ENCODE data around the gene SMC1B. TPM values are rescaled to one million over a fixed set of nuclear protein-coding genes. Genes with fewer than 3 reads are reported as not detected.
"Not testable (repeated sequence)": the region's sequence is repeated elsewhere in the genome, so short reads cannot be mapped to it uniquely, and the experiment has no call there.

The SMC1B gene
- total RNA-seq, 2 experiments from 2014 or later, result 1.1 to 1.3 TPM

DNA sequence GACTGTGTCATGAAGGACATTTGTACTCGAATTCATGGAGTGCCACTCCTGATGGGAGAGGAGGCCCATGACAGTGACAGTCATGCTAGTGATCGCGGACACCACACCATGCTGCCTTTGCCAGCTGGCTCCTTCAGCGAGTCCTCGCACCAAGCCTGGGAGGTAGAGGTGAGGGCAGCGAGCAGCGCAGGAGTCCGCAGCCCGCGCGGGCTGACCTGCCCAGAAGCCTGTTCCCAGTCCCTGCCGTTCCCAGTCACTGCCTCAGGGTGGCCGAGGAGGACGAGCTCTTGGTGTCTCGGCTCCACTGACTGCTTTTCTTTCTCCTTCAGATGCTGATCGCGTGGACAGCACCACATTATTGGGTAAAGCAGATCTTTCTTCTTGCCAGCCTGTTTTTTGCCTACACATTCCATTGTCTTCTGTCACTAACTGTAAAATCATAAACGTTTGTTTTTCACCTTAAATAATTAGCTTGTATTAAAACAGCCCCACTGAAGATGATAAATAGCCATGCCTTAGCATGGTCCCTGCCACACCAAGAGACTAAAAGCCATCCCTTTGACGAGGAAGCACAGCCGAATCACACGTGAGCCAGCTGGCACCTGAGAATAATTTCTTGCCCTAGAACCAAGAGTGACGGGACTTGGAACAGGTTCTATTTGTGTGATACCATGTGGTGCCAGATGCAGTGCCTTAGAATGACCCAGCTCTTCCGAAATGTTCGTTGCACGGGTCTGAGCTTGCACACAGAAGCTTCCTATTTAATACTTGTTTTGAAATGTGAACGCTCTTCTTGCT is 78.2 kb downstream of the SMC1B start:
- DNase-seq, result no peak
- H3K36me3 Mint-ChIP-seq (ENCODE audit: low read depth), result peaks cover 31% of the 10 kb centered on the region
- no peak overlapping the region for H3K27ac Mint-ChIP-seq
- H3K4me3 Mint-ChIP-seq, result no peak overlapping the region
- CTCF ChIA-PET, result interaction anchor here (1.0 kb wide), 1 partner anchor 12 kb away, joined by 3 read pairs; no protein-coding TSS in a partner anchor
- intact Hi-C loops (cut with micrococcal nuclease), result no loop called here
- no peaks in the 10 kb centered on the region for H3K27me3 Mint-ChIP-seq (ENCODE audit: low read depth)
- H3K9me3 Mint-ChIP-seq, result no peaks in the 10 kb centered on the region
- H3K4me1 Mint-ChIP-seq (ENCODE audit: low read depth), result peaks cover 13% of the 10 kb centered on the region

GRCh38 chr22:45334528-45334927 is 78.9 kb downstream of the SMC1B start:
- intact Hi-C loops (cut with micrococcal nuclease), result no loop called here
- no peaks in the 10 kb centered on the region for H3K9me3 Mint-ChIP-seq
- H3K36me3 Mint-ChIP-seq (ENCODE audit: low read depth), result peaks cover 24% of the 10 kb centered on the region
- H3K4me1 Mint-ChIP-seq (ENCODE audit: low read depth), result peaks cover 12% of the 10 kb centered on the region
- CTCF ChIA-PET, result interaction anchor here (1.0 kb wide), 1 partner anchor 11 kb away, joined by 3 read pairs; no protein-coding TSS in a partner anchor
- no peak for DNase-seq
- no peaks in the 10 kb centered on the region for H3K27me3 Mint-ChIP-seq (ENCODE audit: low read depth)
- no peak overlapping the region for H3K27ac Mint-ChIP-seq
- no peak overlapping the region for H3K4me3 Mint-ChIP-seq

DNA sequence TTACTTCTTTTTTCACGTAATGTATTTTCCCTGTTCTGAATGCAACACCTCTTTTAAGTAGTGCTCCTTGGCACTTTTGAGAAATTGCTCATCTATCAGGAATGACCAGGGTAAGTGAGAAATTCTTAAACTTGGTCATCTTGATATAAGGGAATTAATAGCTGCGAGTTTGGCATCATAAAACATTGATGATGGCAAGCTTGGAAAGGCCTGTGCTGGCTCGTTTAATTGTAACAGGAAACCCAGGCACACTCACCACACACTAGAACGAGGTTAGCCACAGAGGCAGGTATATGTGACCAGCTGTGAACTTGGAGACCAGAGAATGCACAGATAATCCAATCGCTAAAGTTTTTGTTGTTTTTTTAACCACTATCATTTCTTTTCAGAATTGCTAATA is 79.3 kb downstream of the SMC1B start:
- Mint-ChIP-seq H3K27me3 (ENCODE audit: low read depth) (no peaks in the 10 kb centered on the region), H3K36me3 (ENCODE audit: low read depth) (peaks cover 25% of the 10 kb centered on the region), H3K4me3 (no peak overlapping the region), H3K4me1 (ENCODE audit: low read depth) (peaks cover 14% of the 10 kb centered on the region), H3K9me3 (no peaks in the 10 kb centered on the region), H3K27ac (no peak overlapping the region)
- intact Hi-C loops (cut with micrococcal nuclease), result no loop called here
- no peak for DNase-seq
- CTCF ChIA-PET, result interaction anchor here (0.9 to 1.0 kb wide), 2 partner anchors 10 to 99 kb away, joined by 3 read pairs; no protein-coding TSS in a partner anchor

DNA sequence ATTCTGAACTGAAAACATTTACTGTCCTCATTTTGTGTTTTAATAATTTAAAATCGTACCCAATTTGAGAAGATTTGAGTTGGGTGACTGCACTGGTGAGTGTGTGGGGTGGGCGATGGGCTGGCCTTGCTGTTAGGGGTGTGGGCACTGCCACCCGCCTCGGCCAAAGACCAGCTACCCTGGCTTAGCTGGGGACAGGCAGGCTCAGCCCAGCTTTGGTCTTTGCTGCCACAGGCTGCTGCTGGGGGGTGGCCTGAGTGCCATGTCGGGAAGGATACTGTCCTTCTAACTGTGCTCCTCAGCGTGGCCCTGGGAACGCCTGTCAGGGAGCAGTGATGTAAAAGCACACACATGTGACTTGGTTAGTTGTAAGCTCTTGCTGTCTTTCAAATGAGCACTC is 81.4 kb downstream of the SMC1B start:
- peaks cover 16% of the 10 kb centered on the region for H3K4me1 Mint-ChIP-seq (ENCODE audit: low read depth)
- no peak for DNase-seq
- no peaks in the 10 kb centered on the region for H3K27me3 Mint-ChIP-seq (ENCODE audit: low read depth)
- peaks cover 25% of the 10 kb centered on the region for H3K36me3 Mint-ChIP-seq (ENCODE audit: low read depth)
- CTCF ChIA-PET, result no interaction called here
- H3K4me3 Mint-ChIP-seq, result no peak overlapping the region
- no peaks in the 10 kb centered on the region for H3K9me3 Mint-ChIP-seq
- H3K27ac Mint-ChIP-seq, result no peak overlapping the region
- intact Hi-C loops (cut with micrococcal nuclease), result no loop called here

DNA sequence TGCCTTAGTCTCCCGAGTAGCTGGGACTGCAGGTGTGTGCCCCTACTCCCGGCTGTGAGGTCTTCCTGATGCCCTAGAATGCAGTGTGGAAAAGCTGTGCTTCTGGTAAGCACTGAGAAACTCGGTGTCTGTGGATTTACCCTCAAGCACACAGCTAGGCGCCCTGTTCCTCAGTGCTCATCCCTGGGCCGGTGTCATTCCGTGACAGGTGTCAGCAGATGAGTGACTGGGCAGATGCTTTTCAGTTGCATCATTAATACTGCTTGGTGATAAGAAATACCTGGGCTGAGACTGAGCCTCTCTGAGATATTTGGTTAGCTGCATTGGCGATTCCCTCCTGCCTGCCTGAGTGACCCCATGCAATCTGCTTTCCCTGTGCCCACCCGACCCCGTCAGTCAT is 81.9 kb downstream of the SMC1B start:
- Mint-ChIP-seq H3K27me3 (ENCODE audit: low read depth) (no peaks in the 10 kb centered on the region), H3K36me3 (ENCODE audit: low read depth) (peaks cover 21% of the 10 kb centered on the region), H3K4me3 (no peak overlapping the region), H3K27ac (no peak overlapping the region), H3K4me1 (ENCODE audit: low read depth) (peaks cover 11% of the 10 kb centered on the region), H3K9me3 (no peaks in the 10 kb centered on the region)
- no peak for DNase-seq
- intact Hi-C loops (cut with micrococcal nuclease), result no loop called here
- CTCF ChIA-PET, result no interaction called here

- intact Hi-C loops (cut with micrococcal nuclease), result no loop called here
- H3K27ac Mint-ChIP-seq, result no peak overlapping the region
- H3K27me3 Mint-ChIP-seq (ENCODE audit: low read depth), result no peaks in the 10 kb centered on the region
- peaks cover 21% of the 10 kb centered on the region for H3K36me3 Mint-ChIP-seq (ENCODE audit: low read depth)
- H3K4me3 Mint-ChIP-seq, result no peak overlapping the region
- H3K4me1 Mint-ChIP-seq (ENCODE audit: low read depth), result peaks cover 7% of the 10 kb centered on the region
- CTCF ChIA-PET, result no interaction called here
- DNase-seq, result no peak
- H3K9me3 Mint-ChIP-seq, result no peaks in the 10 kb centered on the region
These were observed 82.9 kb downstream of the SMC1B start for GRCh38 chr22:45330548-45330947.

- CTCF ChIA-PET, result no interaction called here
These were observed 83.9 kb downstream of the SMC1B start for GRCh38 chr22:45329530-45329936.

DNA sequence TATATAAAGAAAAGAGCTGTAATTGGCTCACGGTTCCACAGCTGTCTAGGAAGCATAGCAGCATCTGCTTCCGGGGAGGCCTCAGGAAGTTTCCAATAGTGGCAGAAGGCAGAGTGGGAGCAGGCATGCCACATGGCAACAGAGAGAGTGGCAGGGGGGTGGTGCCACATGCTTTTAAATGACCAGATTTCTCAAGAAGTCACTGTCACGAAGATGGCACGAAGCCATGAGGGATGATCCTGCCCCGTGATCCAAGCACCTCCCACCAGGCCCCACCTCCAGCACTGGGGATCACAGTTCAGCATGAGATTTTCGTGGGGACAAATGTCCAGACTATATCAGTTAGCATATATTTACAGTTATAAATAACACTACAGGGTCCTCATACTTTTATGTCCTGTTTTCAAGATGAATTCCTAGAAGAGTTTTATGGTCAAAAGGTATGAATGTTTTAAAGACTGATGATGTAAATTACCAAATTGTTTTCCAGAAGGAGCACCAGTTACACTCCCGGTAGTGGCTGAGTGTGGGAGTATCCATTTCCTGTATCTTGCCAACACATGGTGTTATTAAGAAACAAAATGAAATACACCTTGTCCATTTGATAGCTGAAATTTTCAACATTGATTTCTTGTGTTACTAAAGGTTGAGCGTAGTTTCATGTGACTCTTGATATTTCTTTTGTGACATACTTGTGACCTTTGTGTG is 84.4 kb downstream of the SMC1B start:
- H3K9me3 Mint-ChIP-seq, result no peaks in the 10 kb centered on the region
- no peak overlapping the region for H3K4me3 Mint-ChIP-seq
- H3K27me3 Mint-ChIP-seq (ENCODE audit: low read depth), result no peaks in the 10 kb centered on the region
- H3K4me1 Mint-ChIP-seq (ENCODE audit: low read depth), result peaks cover 14% of the 10 kb centered on the region
- peak overlapping the region; percentile 65 for H3K27ac Mint-ChIP-seq
- peaks cover 22% of the 10 kb centered on the region for H3K36me3 Mint-ChIP-seq (ENCODE audit: low read depth)
- CTCF ChIA-PET, result interaction anchor here (0.6 to 0.8 kb wide), 2 partner anchors 13 to 348 kb away, joined by 3 to 4 read pairs; no protein-coding TSS in a partner anchor
- no peak for DNase-seq
- intact Hi-C loops (cut with micrococcal nuclease), result no loop called here

More at GRCh38 chr22:45329530-45329936, 83.9 kb downstream of the SMC1B start:
- H3K36me3 Mint-ChIP-seq (ENCODE audit: low read depth), result peaks cover 22% of the 10 kb centered on the region
- DNase-seq, result no peak
- H3K27ac Mint-ChIP-seq, result no peak overlapping the region
- no peaks in the 10 kb centered on the region for H3K27me3 Mint-ChIP-seq (ENCODE audit: low read depth)
- intact Hi-C loops (cut with micrococcal nuclease), result no loop called here
- H3K9me3 Mint-ChIP-seq, result no peaks in the 10 kb centered on the region
- no peak overlapping the region for H3K4me3 Mint-ChIP-seq
- peaks cover 10% of the 10 kb centered on the region for H3K4me1 Mint-ChIP-seq (ENCODE audit: low read depth)

DNA sequence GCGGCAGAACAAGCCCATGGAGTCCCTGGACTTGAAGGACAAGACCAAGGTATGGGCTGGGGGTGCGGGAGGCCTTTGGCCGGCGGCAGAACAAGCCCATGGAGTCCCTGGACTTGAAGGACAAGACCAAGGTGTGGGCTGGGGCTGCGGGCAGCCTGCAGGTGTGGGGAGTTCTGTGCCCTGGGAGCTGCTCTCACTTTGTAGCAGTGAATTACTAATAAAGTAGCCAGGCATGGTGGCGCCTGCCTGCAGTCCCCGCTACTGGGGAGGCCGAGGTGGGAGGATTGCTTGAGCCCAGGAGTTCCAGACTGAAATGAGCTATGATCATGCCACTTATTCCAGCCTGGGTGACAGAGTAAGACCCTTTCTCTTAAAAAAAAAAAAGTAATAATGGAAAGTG is 85.1 kb downstream of the SMC1B start:
- H3K9me3 Mint-ChIP-seq; intact Hi-C loops (cut with micrococcal nuclease); H3K27me3 Mint-ChIP-seq (ENCODE audit: low read depth); DNase-seq; H3K4me3 Mint-ChIP-seq; H3K27ac Mint-ChIP-seq: not testable (repeated sequence)
- CTCF ChIA-PET, result interaction anchor here (0.6 to 0.8 kb wide), 2 partner anchors 12 to 349 kb away, joined by 3 to 4 read pairs; no protein-coding TSS in a partner anchor
- peaks cover 26% of the 10 kb centered on the region for H3K36me3 Mint-ChIP-seq (ENCODE audit: low read depth)
- peaks cover 21% of the 10 kb centered on the region for H3K4me1 Mint-ChIP-seq (ENCODE audit: low read depth)

DNA sequence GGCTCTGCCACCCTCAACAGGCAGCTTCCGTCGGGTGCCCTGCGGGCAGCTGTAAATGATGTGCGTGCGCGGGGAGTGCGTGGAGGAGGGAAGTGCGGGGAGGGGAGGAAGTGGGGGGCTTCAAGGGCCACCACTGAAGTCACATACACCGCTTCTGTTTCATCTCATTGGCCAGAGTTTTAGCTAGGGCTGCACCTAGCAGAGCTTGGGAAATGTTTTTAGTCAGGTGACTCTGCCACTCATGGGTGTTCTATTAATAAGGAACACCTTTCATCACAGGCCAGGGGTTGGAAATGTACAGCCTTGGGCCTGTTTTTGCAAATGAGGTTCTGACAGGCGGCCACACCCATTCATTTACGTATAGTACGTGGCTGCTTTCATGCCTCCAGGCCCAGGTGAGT is 89.1 kb downstream of the SMC1B start:
- no peak for DNase-seq
- no peaks in the 10 kb centered on the region for H3K9me3 Mint-ChIP-seq
- intact Hi-C loops (cut with micrococcal nuclease), result no loop called here
- H3K36me3 Mint-ChIP-seq (ENCODE audit: low read depth), result peaks cover 39% of the 10 kb centered on the region
- H3K27me3 Mint-ChIP-seq (ENCODE audit: low read depth), result no peaks in the 10 kb centered on the region
- peaks cover 53% of the 10 kb centered on the region for H3K4me1 Mint-ChIP-seq (ENCODE audit: low read depth)
- no peak overlapping the region for H3K27ac Mint-ChIP-seq
- no peak overlapping the region for H3K4me3 Mint-ChIP-seq
- CTCF ChIA-PET, result no interaction called here

DNA sequence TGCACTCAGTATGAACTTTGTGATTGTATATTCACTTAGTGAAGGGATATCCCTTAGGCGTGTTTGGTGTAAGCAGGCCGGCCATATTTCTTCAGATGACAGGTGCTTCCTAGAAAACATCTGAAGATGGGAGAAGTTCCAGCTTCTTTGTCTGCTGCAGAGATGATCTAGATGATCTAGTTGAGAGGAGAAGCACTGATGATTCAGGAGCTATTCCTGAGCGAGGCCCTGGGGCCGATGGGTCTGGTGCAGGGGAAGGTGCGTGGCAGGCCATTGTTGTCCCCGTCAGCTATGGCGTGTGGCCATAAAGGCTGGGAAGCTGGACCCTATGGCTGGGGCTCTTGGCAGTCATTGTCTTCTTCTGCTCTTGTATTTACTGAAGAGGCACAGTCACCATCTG is 89.7 kb downstream of the SMC1B start:
- CTCF ChIA-PET, result interaction anchor here (0.7 kb wide), 2 partner anchors 11 to 12 kb away, joined by 3 read pairs; no protein-coding TSS in a partner anchor
- Mint-ChIP-seq H3K4me3 (no peak overlapping the region), H3K9me3 (no peaks in the 10 kb centered on the region), H3K4me1 (ENCODE audit: low read depth) (peaks cover 56% of the 10 kb centered on the region), H3K27me3 (ENCODE audit: low read depth) (no peaks in the 10 kb centered on the region), H3K36me3 (ENCODE audit: low read depth) (peaks cover 38% of the 10 kb centered on the region), H3K27ac (no peak overlapping the region)
- intact Hi-C loops (cut with micrococcal nuclease), result no loop called here
- DNase-seq, result no peak

GRCh38 chr22:45322873-45323525 is 90.4 kb downstream of the SMC1B start:
- intact Hi-C loops (cut with micrococcal nuclease), result no loop called here
- DNase-seq, result no peak
- H3K27ac Mint-ChIP-seq, result peak overlapping the region; percentile 50
- no peak overlapping the region for H3K4me3 Mint-ChIP-seq
- no peaks in the 10 kb centered on the region for H3K9me3 Mint-ChIP-seq
- peaks cover 38% of the 10 kb centered on the region for H3K36me3 Mint-ChIP-seq (ENCODE audit: low read depth)
- peaks cover 59% of the 10 kb centered on the region for H3K4me1 Mint-ChIP-seq (ENCODE audit: low read depth)
- no peaks in the 10 kb centered on the region for H3K27me3 Mint-ChIP-seq (ENCODE audit: low read depth)
- CTCF ChIA-PET, result interaction anchor here (0.7 kb wide), 1 partner anchor 11 kb away, joined by 3 read pairs; no protein-coding TSS in a partner anchor

All from activated naive CD4-positive, alpha-beta T cell treated with anti-CD3 and anti-CD28 coated beads for 36 hours (primary cell).